ENCODE data around the gene COL12A1.

DNA sequence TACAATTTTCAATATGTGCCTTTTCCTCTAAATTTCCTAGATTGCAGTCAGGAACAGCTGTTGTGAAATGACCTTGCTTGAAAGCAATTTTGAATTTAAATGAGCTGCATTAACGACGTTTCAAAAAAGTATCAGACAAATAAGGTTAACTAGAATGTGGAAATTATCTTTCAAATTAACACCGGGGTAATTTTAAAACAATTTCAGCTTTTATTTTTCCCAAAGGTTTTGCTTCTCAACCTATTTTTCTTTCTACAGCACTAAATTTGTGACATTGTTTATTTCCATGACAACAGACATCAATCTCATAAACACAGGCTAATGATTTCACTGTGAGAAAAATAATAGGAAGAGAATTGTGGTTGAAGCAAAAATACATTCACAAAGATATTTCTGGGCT is 38.5 kb downstream of the COL12A1 start:
- TF ChIP-seq POLR2A (IDR thresholded peaks at IDR 0.05; ENCODE audit: low read depth, low read length): no peak
- TF ChIP-seq POLR2AphosphoS5 (IDR thresholded peaks at IDR 0.05; ENCODE audit: low read depth, low read length): no peak

Data from GM12892 (cell line).